Measurements from ENCODE around the gene PRPF4. TPM values are rescaled to one million over a fixed set of nuclear protein-coding genes. Genes with fewer than 3 reads are reported as not detected.

PRPF4 gene
- total RNA-seq, 1 experiment from 2014 or later = 51.0 TPM

GRCh38 chr9:113310538-113310937 lies 35.1 kb downstream of the PRPF4 start:
- DNase-seq (ENCODE audit: low read depth) = no peak

- no peak for DNase-seq (ENCODE audit: low read depth)
These were observed 36.5 kb downstream of the PRPF4 start for GRCh38 chr9:113311961-113312360.

GRCh38 chr9:113313261-113313660 lies 37.8 kb downstream of the PRPF4 start:
- peak; percentile 3 for DNase-seq (ENCODE audit: low read depth)

DNA sequence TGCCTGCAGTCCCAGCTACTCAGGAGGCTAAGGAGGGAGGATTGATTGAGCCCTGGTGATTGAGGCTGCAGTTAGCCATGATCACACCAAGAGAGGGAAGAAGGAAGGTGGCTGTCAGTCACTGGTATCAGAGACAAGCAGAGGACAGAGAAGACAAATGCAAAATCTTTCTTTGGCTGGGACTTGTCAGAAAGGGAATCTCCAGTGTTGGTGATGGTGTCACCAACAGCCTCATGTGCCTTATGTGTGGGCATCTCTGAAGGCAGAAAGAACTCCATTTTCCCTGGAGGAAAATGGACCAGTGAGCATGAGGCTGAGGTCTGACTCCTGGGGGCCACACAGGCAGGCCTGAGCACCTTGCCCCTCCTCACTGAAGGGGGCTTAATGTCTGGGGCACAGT lies 39.8 kb downstream of the PRPF4 start:
- DNase-seq (ENCODE audit: low read depth) = no peak

- no peak for DNase-seq (ENCODE audit: low read depth)
These were observed 40.6 kb downstream of the PRPF4 start for GRCh38 chr9:113316030-113316429.

DNA sequence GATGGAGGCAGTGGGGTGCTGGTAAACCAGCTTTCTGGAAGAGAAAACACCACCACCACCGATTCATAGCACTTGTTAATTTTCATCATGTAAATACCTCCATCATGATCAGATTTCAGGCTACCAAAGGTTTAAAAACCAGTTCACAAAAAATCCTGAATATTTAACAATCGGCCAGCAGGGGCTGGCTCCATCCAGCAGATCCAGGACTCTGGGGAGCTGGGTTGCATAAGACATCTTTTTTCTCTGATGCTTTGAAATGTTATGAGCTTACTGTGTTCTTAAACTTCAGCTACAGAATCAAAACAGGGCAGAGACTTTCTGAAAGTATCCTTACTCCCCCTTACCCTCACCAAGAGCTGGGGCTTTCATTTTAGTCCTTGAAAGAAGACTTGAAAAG lies 42.3 kb downstream of the PRPF4 start:
- DNase-seq (ENCODE audit: low read depth) = peak; percentile 9

- DNase-seq (ENCODE audit: low read depth) = no peak
These were observed 43.6 kb downstream of the PRPF4 start for GRCh38 chr9:113319054-113319453.

GRCh38 chr9:113320051-113320450 lies 44.6 kb downstream of the PRPF4 start:
- DNase-seq (ENCODE audit: low read depth) = no peak

DNA sequence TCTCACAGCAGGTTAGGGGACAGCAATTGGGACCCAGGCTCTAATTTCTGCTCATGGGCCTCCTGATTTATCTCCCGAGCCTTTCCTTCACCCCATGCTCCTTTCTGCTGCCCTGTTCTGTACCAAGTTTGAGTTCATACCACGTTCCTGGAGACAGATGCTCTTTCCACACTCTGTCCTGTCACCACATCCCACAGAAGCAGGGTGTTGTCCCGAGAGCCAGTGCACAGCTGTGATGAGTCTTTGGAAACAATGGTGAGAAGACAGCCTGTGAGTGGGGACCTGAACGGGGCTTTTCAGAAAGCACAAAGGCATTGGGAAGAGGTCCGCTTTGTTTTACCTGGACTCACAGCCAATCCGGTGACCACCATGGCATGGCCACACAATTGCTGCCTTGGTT lies 47.2 kb downstream of the PRPF4 start:
- DNase-seq (ENCODE audit: low read depth) = no peak

DNA sequence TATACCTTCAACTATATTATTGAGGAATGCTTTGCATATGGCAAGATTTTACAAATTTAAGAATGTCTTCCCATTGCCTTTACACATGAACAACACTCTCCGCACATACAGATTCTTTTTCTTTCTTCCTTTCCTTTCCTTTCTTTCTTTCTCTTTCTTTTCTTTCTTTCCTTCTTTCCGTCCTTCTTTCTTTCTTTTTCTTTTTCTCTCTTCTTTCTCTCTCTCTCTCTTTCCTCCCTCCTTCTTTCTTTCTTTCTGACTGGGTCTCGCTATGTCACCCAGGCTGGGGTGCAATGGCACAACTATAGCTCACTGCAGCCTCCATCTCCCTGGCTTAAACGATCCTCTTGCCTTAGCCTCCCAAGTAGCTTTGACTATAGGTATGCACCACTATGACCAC lies 50.8 kb downstream of the PRPF4 start:
- no peak for DNase-seq (ENCODE audit: low read depth)

GRCh38 chr9:113328045-113328782 lies 52.8 kb downstream of the PRPF4 start:
- no peak for DNase-seq (ENCODE audit: low read depth)

DNA sequence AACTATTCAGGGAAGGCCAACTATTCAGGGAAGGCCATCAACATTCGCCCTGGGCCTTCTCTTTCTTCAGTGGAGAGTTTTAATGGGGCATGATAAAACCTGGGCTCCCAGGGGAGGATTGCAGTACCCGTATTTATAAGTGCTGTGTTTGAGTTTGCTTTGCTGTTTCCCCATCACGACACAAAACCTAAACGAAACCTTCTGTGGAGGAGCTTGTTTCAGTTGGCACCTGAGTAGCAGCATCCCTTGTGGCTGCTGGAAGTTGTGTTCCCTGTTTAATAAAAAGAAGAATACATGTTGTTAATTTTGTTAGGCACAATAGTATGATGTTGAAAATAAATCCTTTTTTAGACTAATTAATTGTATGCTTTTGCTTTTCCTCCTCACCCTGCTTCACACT lies 56.3 kb downstream of the PRPF4 start:
- DNase-seq (ENCODE audit: low read depth) = no peak

DNA sequence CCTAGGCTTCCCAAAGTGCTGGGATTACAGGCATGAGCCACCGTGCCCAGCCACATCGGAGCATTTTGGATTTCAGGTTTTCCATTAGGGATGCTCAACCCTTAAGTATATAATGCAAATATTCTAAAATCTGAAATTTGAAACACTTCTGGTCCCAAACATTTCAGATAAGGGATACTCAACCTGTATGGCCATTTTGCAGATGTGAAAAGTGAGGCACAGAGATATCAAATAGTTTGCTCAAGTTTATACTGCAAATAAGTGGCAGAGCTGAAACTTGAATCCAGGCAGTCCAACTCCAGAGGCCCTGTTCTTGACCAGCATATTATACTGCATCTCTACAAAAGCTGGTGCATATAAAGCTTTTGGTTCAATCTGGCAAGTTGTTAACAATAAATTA lies 62.3 kb downstream of the PRPF4 start:
- DNase-seq (ENCODE audit: low read depth) = no peak

DNA sequence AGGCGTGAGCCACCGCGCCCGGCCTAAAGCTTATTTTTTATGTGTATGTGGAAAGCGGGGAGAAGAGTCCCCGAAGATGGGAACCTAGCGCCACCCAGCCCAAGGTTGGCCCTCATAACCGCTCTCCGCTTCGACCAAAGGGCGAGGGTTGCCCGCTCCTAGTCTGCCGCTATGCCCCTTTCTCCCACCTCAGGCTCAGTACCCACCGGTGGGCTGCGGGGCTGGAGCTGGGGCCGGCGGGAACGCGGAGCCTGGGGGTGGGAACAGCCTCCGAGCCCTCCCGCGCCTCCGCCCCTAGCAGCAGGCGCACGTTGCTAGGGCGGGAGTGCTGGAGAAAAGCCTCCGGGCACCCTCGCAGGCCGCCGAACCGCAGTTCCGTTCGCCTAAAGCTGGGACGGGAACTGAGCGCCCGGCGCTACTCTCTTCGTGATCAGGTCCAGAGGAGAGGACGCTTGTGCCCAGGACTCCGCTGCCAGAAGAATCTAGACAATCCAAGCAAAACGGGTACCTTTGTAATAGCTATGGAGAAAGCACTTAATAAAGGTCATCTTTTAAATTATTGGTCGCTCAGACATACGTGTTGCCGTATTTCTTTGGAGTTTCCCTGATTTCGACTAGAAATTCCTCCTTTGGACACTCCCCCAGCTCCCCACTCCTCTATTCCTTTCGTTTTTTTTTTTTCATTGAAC lies 64.7 kb downstream of the PRPF4 start, which contains the start of gene WDR31:
WDR31 (minus strand) TSS at position 265 of the 689 bp plus-strand sequence. CDS start 8,253 bp downstream, outside the sequence.
- DNase-seq (ENCODE audit: low read depth) = peak; percentile 79

- DNase-seq (ENCODE audit: low read depth) = no peak
These were observed 66.4 kb downstream of the PRPF4 start for GRCh38 chr9:113341712-113342410.

Other genes with a start within 250 kb of the PRPF4 start
- 3.3 and 4.9 TPM in 2 replicates for gene ZFP37, start 218.9 kb upstream of the PRPF4 start, total RNA-seq (2014; rRNA removed)
- gene SLC31A2, start 124.7 kb upstream of the PRPF4 start, total RNA-seq (2014; rRNA removed) = 78.7 and 88.0 TPM in 2 replicates
- gene FKBP15, start 54.4 kb upstream of the PRPF4 start, total RNA-seq (2014; rRNA removed) = 24.9 and 28.5 TPM in 2 replicates
- gene SLC31A1, start 54.1 kb upstream of the PRPF4 start, total RNA-seq (2014; rRNA removed) = 15.1 and 15.8 TPM in 2 replicates
- 25.0 and 39.7 TPM in 2 replicates for gene CDC26, start 86 bp upstream of the PRPF4 start, total RNA-seq (2014; rRNA removed)
- not detected in 2 replicates for gene RNF183, start 27.7 kb downstream of the PRPF4 start, total RNA-seq (2014; rRNA removed)
- 0.51 and 0.69 TPM in 2 replicates for gene WDR31, start 64.6 kb downstream of the PRPF4 start, total RNA-seq (2014; rRNA removed)
- not detected in 2 replicates for gene BSPRY, start 73.9 kb downstream of the PRPF4 start, total RNA-seq (2014; rRNA removed)
- 11.8 and 13.1 TPM in 2 replicates for gene HDHD3, start 101.3 kb downstream of the PRPF4 start, total RNA-seq (2014; rRNA removed)
- gene ALAD, start 125.6 kb downstream of the PRPF4 start, total RNA-seq (2014; rRNA removed) = 10.5 and 15.0 TPM in 2 replicates
- 83.1 and 90.6 TPM in 2 replicates for gene POLE3, start 135.0 kb downstream of the PRPF4 start, total RNA-seq (2014; rRNA removed)
- 0.19 and 0.29 TPM in 2 replicates for gene C9orf43, start 135.1 kb downstream of the PRPF4 start, total RNA-seq (2014; rRNA removed)
- 137 and 144 TPM in 2 replicates for gene RGS3, start 188.1 kb downstream of the PRPF4 start, total RNA-seq (2014; rRNA removed)